ENCODE measurements around the gene TBX10. TPM values are rescaled to one million over a fixed set of nuclear protein-coding genes. Genes with fewer than 3 reads are reported as not detected.
A peak's percentile ranks its signal among the peaks of the same experiment; 100 is the strongest.
"Not testable (repeated sequence)": the region's sequence is repeated elsewhere in the genome, so short reads cannot be mapped to it uniquely, and the experiment has no call there.

The TBX10 gene
- total RNA-seq, 2 experiments from 2014 or later = not detected

DNA sequence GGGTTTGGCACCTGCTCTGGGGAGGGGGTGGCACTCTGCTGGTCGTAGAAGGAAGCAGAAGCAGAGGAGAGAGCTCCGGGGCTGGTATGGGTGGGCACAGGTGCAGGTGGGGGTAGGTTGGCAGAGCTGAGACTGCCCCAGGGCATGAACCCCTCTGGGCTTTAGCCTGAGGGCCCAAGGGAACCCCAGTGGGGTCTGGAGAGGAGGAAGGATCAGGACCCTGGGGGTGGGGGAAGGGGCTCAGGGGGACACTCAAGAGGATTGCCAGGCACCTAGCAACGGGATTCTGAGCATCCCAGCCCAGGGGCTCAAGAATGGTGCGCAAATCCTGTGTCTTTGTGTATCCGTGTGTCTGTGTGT lies 28.6 kb upstream of the TBX10 start:
- Mint-ChIP-seq H3K9me3 (no peaks in the 10 kb centered on the region), H3K27ac (no peak overlapping the region), H3K4me1 (no peaks in the 10 kb centered on the region), H3K4me3 (no peak overlapping the region), H3K36me3 (ENCODE audit: low read depth) (no peaks in the 10 kb centered on the region), H3K27me3 (peaks cover under 1% of the 10 kb centered on the region)
- CTCF ChIA-PET = interaction anchor here (1.0 kb wide), 1 partner anchor 85 kb away, joined by 4 read pairs; the partner anchor contains the start of gene GSTP1
- POLR2A ChIA-PET = no interaction called here
- peak; percentile 13 for DNase-seq

DNA sequence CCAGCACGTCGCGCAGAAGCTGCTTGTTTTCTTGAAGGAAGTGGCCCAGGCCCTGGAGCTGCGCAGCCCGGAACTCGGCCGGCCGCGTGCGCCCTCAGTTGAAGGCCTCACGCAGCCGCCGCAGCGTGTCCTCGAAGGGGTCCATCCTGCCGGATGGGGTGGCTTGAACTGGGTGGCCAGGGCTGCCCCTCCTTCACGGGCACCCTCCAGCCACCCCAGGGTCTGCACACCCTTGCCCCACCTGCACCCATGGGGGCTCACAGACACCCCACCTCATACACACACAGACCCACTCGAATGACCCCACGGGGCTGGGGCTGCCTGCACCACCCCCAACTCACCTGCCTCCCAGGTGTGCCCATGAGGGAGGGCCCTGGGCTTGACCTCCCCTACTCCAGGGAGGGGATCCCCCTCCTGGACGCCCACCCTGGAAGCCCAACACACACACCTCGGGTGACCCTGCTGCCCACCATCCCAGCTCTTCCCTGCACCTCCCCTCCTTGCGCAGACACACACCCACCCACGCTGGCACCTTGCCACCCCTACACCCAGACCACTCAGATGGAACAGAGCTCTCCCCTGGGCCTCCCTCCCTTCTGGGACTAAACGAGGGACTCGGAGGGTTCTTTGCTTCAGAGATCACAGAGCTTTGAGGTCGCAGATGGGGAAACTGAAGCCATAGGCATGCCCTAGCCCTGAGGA lies 28.1 kb upstream of the TBX10 start:
- ChIA-PET POLR2A (no interaction called here), CTCF (interaction anchor here (1.0 kb wide), 1 partner anchor 84 kb away, joined by 4 read pairs; the partner anchor contains the start of gene GSTP1)
- H3K36me3 Mint-ChIP-seq (ENCODE audit: low read depth) = no peaks in the 10 kb centered on the region
- H3K9me3 Mint-ChIP-seq = no peaks in the 10 kb centered on the region
- DNase-seq = peak; percentile 13
- no peaks in the 10 kb centered on the region for H3K4me1 Mint-ChIP-seq
- H3K27me3 Mint-ChIP-seq = peaks cover under 1% of the 10 kb centered on the region
- H3K27ac Mint-ChIP-seq = no peak overlapping the region
- no peak overlapping the region for H3K4me3 Mint-ChIP-seq

- DNase-seq = peak; percentile 6
- Mint-ChIP-seq H3K9me3 (no peaks in the 10 kb centered on the region), H3K36me3 (ENCODE audit: low read depth) (no peaks in the 10 kb centered on the region), H3K27ac (no peak overlapping the region), H3K4me3 (no peak overlapping the region), H3K27me3 (peaks cover 4% of the 10 kb centered on the region), H3K4me1 (no peaks in the 10 kb centered on the region)
- ChIA-PET POLR2A (no interaction called here), CTCF (no interaction called here)
Measured at GRCh38 chr11:67666676-67667489, 27.3 kb upstream of the TBX10 start.

GRCh38 chr11:67666303-67666645 lies 26.7 kb upstream of the TBX10 start:
- CTCF ChIA-PET = no interaction called here
- Mint-ChIP-seq H3K36me3 (ENCODE audit: low read depth) (no peaks in the 10 kb centered on the region), H3K27ac (no peak overlapping the region), H3K4me3 (no peak overlapping the region), H3K4me1 (no peaks in the 10 kb centered on the region), H3K9me3 (no peaks in the 10 kb centered on the region), H3K27me3 (peaks cover 4% of the 10 kb centered on the region)
- POLR2A ChIA-PET = no interaction called here
- DNase-seq = no peak

- Mint-ChIP-seq H3K36me3 (ENCODE audit: low read depth) (no peaks in the 10 kb centered on the region), H3K27ac (no peak overlapping the region), H3K9me3 (no peaks in the 10 kb centered on the region), H3K27me3 (peaks cover 9% of the 10 kb centered on the region), H3K4me3 (no peak overlapping the region), H3K4me1 (no peaks in the 10 kb centered on the region)
- CTCF ChIA-PET = no interaction called here
- DNase-seq = no peak
- POLR2A ChIA-PET = no interaction called here
Measured at GRCh38 chr11:67665541-67666302, 26.2 kb upstream of the TBX10 start.

DNA sequence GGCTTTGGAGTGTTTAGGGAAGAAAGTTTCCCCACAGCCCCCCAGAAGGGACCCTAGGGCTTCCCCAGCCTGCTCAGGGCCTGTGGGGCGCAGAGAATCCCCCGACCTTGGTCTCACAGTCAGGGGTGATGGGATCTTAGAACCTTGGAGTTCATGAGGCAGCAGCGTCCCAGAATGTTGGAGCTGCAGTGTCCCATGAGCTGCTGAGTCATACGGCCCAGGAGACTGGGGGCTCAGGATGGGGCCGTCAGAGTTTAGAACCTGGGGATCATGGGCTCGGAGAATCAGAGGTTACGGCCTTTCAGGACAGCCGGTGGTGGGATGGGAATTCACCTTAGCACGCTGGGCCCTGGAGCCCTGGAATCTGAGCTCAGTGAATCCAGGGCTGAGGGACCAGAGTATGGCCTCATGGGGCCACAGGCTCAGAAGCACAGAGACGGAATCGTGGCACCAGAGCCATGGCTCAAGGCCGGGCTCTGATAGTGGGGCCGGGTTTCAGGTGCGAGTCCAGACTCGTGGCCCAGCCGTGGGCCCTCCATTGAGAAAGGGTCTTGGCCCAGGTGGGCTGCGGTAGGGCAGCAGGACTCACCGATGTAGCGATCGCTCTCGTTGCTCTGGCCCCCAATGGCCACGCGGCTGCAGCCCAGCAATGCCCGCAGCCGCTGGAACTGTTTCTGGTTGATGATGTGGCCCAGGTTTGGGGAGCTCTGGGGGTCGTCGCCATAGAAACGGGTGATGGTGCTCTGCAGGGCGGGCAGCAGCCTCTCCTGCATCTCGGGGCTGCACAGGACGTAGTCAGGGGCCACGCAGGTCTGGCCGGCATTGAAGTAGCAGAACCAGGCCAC lies 25.4 kb upstream of the TBX10 start:
- CTCF ChIA-PET = no interaction called here
- Mint-ChIP-seq H3K27me3 (peaks cover 9% of the 10 kb centered on the region), H3K4me1 (no peaks in the 10 kb centered on the region), H3K27ac (no peak overlapping the region), H3K4me3 (no peak overlapping the region), H3K9me3 (no peaks in the 10 kb centered on the region), H3K36me3 (ENCODE audit: low read depth) (no peaks in the 10 kb centered on the region)
- POLR2A ChIA-PET = no interaction called here
- DNase-seq = no peak

DNA sequence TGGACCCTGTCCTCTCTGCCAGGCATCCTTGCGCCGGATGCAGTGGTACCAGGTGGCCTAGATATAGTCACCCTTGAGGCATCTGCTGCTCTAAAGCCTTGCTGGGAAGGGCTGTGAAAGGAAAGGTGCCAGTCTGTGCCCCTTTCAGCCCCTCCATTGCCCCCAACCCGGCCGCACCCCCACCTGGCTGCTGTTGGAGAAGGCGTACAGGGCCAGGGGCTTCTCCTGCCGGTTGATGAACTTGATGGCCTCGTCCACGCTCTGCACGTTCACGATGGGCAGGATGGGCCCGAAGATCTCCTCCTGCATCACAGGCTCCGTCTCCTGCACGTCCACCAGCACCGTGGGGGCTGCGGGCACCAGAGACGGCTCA lies 24.6 kb upstream of the TBX10 start:
- POLR2A ChIA-PET = no interaction called here
- Mint-ChIP-seq H3K9me3 (no peaks in the 10 kb centered on the region), H3K4me3 (no peak overlapping the region), H3K4me1 (no peaks in the 10 kb centered on the region), H3K27me3 (peaks cover 9% of the 10 kb centered on the region), H3K27ac (no peak overlapping the region), H3K36me3 (ENCODE audit: low read depth) (no peaks in the 10 kb centered on the region)
- no peak for DNase-seq
- CTCF ChIA-PET = no interaction called here

GRCh38 chr11:67663532-67664212 lies 24.1 kb upstream of the TBX10 start:
- Mint-ChIP-seq H3K4me3 (no peak overlapping the region), H3K27ac (no peak overlapping the region), H3K27me3 (peaks cover 9% of the 10 kb centered on the region), H3K4me1 (peaks cover under 1% of the 10 kb centered on the region), H3K36me3 (ENCODE audit: low read depth) (no peaks in the 10 kb centered on the region), H3K9me3 (no peaks in the 10 kb centered on the region)
- DNase-seq = no peak
- ChIA-PET CTCF (no interaction called here), POLR2A (no interaction called here)

GRCh38 chr11:67662835-67663531 lies 23.4 kb upstream of the TBX10 start:
- H3K27ac Mint-ChIP-seq = no peak overlapping the region
- H3K27me3 Mint-ChIP-seq = peaks cover 9% of the 10 kb centered on the region
- no peaks in the 10 kb centered on the region for H3K36me3 Mint-ChIP-seq (ENCODE audit: low read depth)
- ChIA-PET CTCF (no interaction called here), POLR2A (no interaction called here)
- H3K9me3 Mint-ChIP-seq = no peaks in the 10 kb centered on the region
- DNase-seq = no peak
- H3K4me3 Mint-ChIP-seq = no peak overlapping the region
- peaks cover 3% of the 10 kb centered on the region for H3K4me1 Mint-ChIP-seq

DNA sequence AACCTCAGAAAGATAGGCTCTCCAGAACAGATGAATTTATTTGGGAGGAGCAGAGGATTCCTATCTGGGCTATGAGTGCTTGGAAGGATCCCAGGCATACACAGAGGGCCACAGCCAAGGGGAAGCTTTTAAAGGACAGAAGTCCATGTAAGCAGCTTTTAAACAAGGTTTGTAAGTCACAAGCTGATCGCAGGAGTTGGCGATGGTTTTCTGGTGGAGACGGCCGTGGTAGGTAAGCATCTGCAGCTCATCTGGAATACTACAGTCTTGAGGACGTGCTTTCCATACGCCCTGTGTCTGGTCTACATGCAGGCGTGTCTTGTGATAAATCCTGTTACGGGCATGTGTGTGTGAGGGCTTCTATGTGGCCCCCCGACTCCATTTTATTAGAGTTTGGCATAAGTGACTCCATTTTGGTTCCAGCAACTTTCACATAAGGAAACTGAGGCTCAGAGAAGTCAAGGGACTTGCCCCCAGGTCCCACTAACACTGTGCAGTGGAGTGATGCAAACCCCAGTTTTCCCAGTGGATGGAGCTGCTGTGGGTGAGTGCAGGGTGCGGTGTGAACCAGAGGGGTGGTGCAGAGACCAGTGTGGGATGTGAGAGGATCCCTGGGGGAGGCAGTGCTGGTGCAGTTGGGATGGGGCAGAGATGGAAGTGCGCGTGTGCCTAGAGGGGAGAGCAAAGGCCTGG lies 22.7 kb upstream of the TBX10 start:
- DNase-seq = no peak
- no peaks in the 10 kb centered on the region for H3K9me3 Mint-ChIP-seq
- no peaks in the 10 kb centered on the region for H3K36me3 Mint-ChIP-seq (ENCODE audit: low read depth)
- ChIA-PET CTCF (no interaction called here), POLR2A (no interaction called here)
- H3K4me1 Mint-ChIP-seq = peaks cover 6% of the 10 kb centered on the region
- H3K4me3 Mint-ChIP-seq = no peak overlapping the region
- H3K27ac Mint-ChIP-seq = no peak overlapping the region
- peaks cover 9% of the 10 kb centered on the region for H3K27me3 Mint-ChIP-seq

GRCh38 chr11:67660752-67661151 lies 21.2 kb upstream of the TBX10 start:
- POLR2A ChIA-PET; H3K36me3 Mint-ChIP-seq (ENCODE audit: low read depth): not testable (repeated sequence)
- CTCF ChIA-PET = interaction anchor here (0.8 to 4.9 kb wide), 4 partner anchors 9 to 32 kb away, joined by 3 to 56 read pairs (median 4); partner anchors contain the start of gene NUDT8

More at GRCh38 chr11:67660752-67661151, 21.2 kb upstream of the TBX10 start:
- H3K9me3 Mint-ChIP-seq, H3K27me3 Mint-ChIP-seq, H3K4me3 Mint-ChIP-seq, DNase-seq, H3K27ac Mint-ChIP-seq: not testable (repeated sequence)
- peaks cover 10% of the 10 kb centered on the region for H3K4me1 Mint-ChIP-seq
